ENCODE data around the gene LPGAT1. TPM values are rescaled to one million over a fixed set of nuclear protein-coding genes. Genes with fewer than 3 reads are reported as not detected.

Gene LPGAT1
- total RNA-seq, 2 donors from 2014 or later: 29.6 to 81.7 TPM

- Histone ChIP-seq H3K36me3 (no peaks in the 10 kb centered on the region), H3K27me3 (replicated peaks; ENCODE audit: insufficient read depth) (no peaks in the 10 kb centered on the region), H3K9me3 (no peaks in the 10 kb centered on the region), H3K27ac (no peak overlapping the region), H3K4me1 (replicated peaks) (no peaks in the 10 kb centered on the region), H3K4me3 (no peak overlapping the region)
- intact Hi-C loops (cut with DNase I): no loop called here
- TF ChIP-seq POLR2AphosphoS5 (IDR thresholded peaks at IDR 0.05) (no peak), CTCF (IDR thresholded peaks at IDR 0.05) (no peak), POLR2A (IDR thresholded peaks at IDR 0.05) (no peak)
- DNase-seq (ENCODE audit: low spot score): no peak
Measured at GRCh38 chr1:211816586-211816985, 14.0 kb downstream of the LPGAT1 start.

GRCh38 chr1:211814313-211814712 lies 16.2 kb downstream of the LPGAT1 start:
- H3K27ac ChIP-seq: no peak overlapping the region
- no peaks in the 10 kb centered on the region for H3K36me3 ChIP-seq
- 93% methylated on average over 1 of the region's 1 CpG for WGBS
- H3K4me3 ChIP-seq: no peak overlapping the region
- intact Hi-C loops (cut with DNase I): no loop called here
- no peaks in the 10 kb centered on the region for H3K4me1 ChIP-seq (replicated peaks)
- H3K27me3 ChIP-seq (replicated peaks; ENCODE audit: insufficient read depth): no peaks in the 10 kb centered on the region
- H3K9me3 ChIP-seq: no peaks in the 10 kb centered on the region
- DNase-seq (ENCODE audit: low spot score): no peak
- TF ChIP-seq POLR2A (IDR thresholded peaks at IDR 0.05) (no peak), POLR2AphosphoS5 (IDR thresholded peaks at IDR 0.05) (no peak), CTCF (IDR thresholded peaks at IDR 0.05) (no peak)

GRCh38 chr1:211813590-211813989 lies 17.0 kb downstream of the LPGAT1 start:
- peak; percentile 55 for TF ChIP-seq POLR2AphosphoS5 (IDR thresholded peaks at IDR 0.05)
- no peak for TF ChIP-seq CTCF (IDR thresholded peaks at IDR 0.05)
- Histone ChIP-seq H3K27me3 (replicated peaks; ENCODE audit: insufficient read depth) (no peaks in the 10 kb centered on the region), H3K4me1 (replicated peaks) (no peaks in the 10 kb centered on the region), H3K27ac (no peak overlapping the region), H3K4me3 (no peak overlapping the region), H3K36me3 (no peaks in the 10 kb centered on the region), H3K9me3 (no peaks in the 10 kb centered on the region)
- intact Hi-C loops (cut with DNase I): no loop called here
- DNase-seq (ENCODE audit: low spot score): peak; percentile 72

- no peak for TF ChIP-seq CTCF (IDR thresholded peaks at IDR 0.05)
- no peak for TF ChIP-seq POLR2AphosphoS5 (IDR thresholded peaks at IDR 0.05)
- TF ChIP-seq POLR2A (IDR thresholded peaks at IDR 0.05): no peak
- no peaks in the 10 kb centered on the region for H3K27me3 ChIP-seq (replicated peaks; ENCODE audit: insufficient read depth)
- DNase-seq (ENCODE audit: low spot score): no peak
- 80% methylated on average over 4 of the region's 4 CpGs for WGBS
- no peak overlapping the region for H3K27ac ChIP-seq
- H3K9me3 ChIP-seq: no peaks in the 10 kb centered on the region
- no peak overlapping the region for H3K4me3 ChIP-seq
- intact Hi-C loops (cut with DNase I): no loop called here
- no peaks in the 10 kb centered on the region for H3K4me1 ChIP-seq (replicated peaks)
- H3K36me3 ChIP-seq: no peaks in the 10 kb centered on the region
Measured at GRCh38 chr1:211812584-211812983, 18.0 kb downstream of the LPGAT1 start.

DNA sequence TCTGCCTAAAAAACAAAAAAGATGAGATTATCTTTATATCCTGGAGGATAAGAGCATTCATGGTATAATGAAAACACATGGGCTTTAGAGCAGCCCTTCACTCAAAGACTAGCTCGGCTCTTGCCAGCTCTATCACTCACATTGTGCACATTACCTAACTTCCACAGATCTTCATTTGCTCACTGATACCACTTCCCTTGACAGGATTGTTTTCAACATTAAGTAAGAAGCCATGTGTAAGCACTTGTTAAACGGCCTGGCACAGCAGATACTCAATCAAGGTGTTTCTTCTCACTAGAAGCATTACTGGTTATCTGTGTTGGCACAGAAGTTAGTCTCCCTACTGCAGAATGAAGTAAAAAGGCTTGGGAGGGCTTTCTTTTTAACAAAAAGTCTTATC lies 18.7 kb downstream of the LPGAT1 start:
- Histone ChIP-seq H3K36me3 (no peaks in the 10 kb centered on the region), H3K4me1 (replicated peaks) (no peaks in the 10 kb centered on the region), H3K27me3 (replicated peaks; ENCODE audit: insufficient read depth) (no peaks in the 10 kb centered on the region), H3K4me3 (no peak overlapping the region), H3K27ac (no peak overlapping the region), H3K9me3 (no peaks in the 10 kb centered on the region)
- 67% methylated on average over 2 of the region's 2 CpGs for WGBS
- intact Hi-C loops (cut with DNase I): no loop called here
- no peak for TF ChIP-seq CTCF (IDR thresholded peaks at IDR 0.05)
- TF ChIP-seq POLR2A (IDR thresholded peaks at IDR 0.05): no peak
- no peak for TF ChIP-seq POLR2AphosphoS5 (IDR thresholded peaks at IDR 0.05)
- no peak for DNase-seq (ENCODE audit: low spot score)
